Muscle layer of duodenum (tissue), 2 donors: Measurements from ENCODE around the gene PODNL1.
"Not testable (repeated sequence)": the region's sequence is repeated elsewhere in the genome, so short reads cannot be mapped to it uniquely, and the experiment has no call there.

Experiments used
- H3K27ac ChIP-seq: one replicate; pipeline ENCODE4 v1.7.0; 2013; ENCODE audit warnings: mild to moderate bottlenecking, low read length
- H3K27me3 ChIP-seq: one replicate; pipeline ENCODE4 v1.7.0; 2013; ENCODE audit warnings: low read depth, mild to moderate bottlenecking, control low read depth, low read length
- H3K36me3 ChIP-seq, 2 donors: one replicate each; pipeline ENCODE4 v1.7.0; 2013; ENCODE audit warnings: low read length in 2 of 2, control low read depth in 1 of 2, mild to moderate bottlenecking in 1 of 2; ENCODE audit not compliant: insufficient read depth in 2 of 2, control insufficient read depth in 1 of 2
- H3K4me1 ChIP-seq, 2 donors: one replicate each; pipeline ENCODE4 v1.7.0; 2013; ENCODE audit warnings: low read length in 2 of 2, mild to moderate bottlenecking in 2 of 2, control low read depth in 1 of 2, moderate library complexity in 1 of 2; ENCODE audit not compliant: insufficient read depth in 2 of 2, control insufficient read depth in 1 of 2
- H3K4me3 ChIP-seq, 2 donors: one replicate each; pipeline ENCODE4 v1.7.0; 2013; ENCODE audit warnings: low read length in 2 of 2, low read depth in 1 of 2, mild to moderate bottlenecking in 1 of 2
- H3K9me3 ChIP-seq, 2 donors: one replicate each; pipeline ENCODE4 v1.7.0; 2013; ENCODE audit warnings: low read length in 2 of 2, control low read depth in 1 of 2, mild to moderate bottlenecking in 1 of 2; ENCODE audit not compliant: control insufficient read depth in 1 of 2
- donor health status: healthy.

The PODNL1 gene

GRCh38 chr19:13932911-13933393 is 5.3 kb downstream of the PODNL1 start:
- Histone ChIP-seq H3K9me3 (no peaks in the 10 kb centered on the region), H3K27ac (no peak overlapping the region), H3K27me3 (peaks cover 5% of the 10 kb centered on the region), H3K36me3 (peaks cover 0 to 18% of the 10 kb centered on the region in 2 donors), H3K4me1 (no peaks in the 10 kb centered on the region), H3K4me3 (no peak overlapping the region)

DNA sequence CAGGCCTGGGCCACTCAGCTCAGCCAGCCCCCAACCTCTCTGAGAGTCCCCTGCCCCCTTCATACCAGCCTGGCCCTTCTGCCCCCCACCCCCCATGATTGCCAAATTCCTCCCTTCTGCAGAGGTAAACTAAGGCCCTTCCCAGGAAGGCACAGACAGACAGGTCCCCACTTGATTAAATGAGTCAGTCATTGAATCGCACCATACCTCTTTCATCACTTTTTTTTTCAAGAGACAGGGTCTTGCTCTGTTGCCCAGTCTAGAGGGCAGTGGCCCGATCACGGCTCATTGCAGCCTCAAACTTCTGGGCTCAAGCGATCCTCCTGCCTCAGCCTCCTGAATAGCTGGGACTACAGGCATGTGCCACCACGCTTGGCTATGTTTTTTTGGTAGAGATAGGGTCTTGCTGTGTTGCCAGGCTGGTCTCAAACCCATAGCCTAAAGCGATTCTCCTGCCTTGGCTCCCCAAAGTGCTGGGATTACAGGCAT is 6.0 kb downstream of the PODNL1 start:
- peaks cover 1 to 23% of the 10 kb centered on the region in 2 donors for H3K36me3 ChIP-seq
- H3K4me1 ChIP-seq = no peaks in the 10 kb centered on the region
- H3K27ac ChIP-seq = no peak overlapping the region
- H3K4me3 ChIP-seq = no peak overlapping the region
- H3K9me3 ChIP-seq = no peaks in the 10 kb centered on the region
- H3K27me3 ChIP-seq = no peaks in the 10 kb centered on the region

DNA sequence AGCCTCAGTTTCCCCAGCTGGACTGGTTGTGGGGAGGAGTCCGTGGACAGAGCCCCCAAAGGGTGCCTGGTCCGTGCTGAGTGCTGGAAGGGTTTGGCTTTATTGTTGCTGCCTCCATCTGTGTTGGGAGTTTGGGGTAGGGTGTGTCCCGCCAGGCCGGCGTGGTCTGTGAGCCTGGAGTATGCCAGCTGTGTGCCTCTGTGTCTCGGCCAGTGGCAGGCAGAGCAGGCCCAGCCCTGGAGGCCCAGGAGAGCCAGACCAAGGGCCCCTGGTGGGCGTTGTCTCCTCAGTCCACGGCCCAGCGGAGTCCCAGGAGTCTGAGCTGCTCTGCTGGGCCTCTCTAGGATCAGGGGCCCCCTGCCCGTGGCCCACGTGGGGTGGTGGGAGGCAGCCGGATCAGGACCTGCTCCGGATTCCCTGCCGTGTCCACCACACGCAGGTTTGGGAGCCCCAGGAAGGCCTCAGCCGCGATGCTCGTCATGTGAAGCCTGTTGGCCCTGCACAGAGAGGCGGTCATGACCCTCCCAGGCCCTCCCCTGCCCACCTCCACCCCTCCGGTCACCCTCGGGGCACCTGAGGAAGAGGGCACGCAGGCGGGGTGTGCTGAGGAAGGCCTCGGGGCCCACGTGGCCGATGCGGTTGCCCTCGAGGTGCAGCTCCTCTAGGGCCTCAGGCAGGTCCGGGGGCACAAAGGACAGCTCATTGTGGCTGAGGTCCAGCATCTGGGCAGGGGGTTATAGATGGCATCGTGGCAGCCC is 6.6 kb downstream of the PODNL1 start:
- no peaks in the 10 kb centered on the region for H3K9me3 ChIP-seq
- H3K27ac ChIP-seq = no peak overlapping the region
- no peaks in the 10 kb centered on the region for H3K27me3 ChIP-seq
- no peak overlapping the region for H3K4me3 ChIP-seq
- no peaks in the 10 kb centered on the region for H3K4me1 ChIP-seq
- peaks cover 8 to 29% of the 10 kb centered on the region in 2 donors for H3K36me3 ChIP-seq

DNA sequence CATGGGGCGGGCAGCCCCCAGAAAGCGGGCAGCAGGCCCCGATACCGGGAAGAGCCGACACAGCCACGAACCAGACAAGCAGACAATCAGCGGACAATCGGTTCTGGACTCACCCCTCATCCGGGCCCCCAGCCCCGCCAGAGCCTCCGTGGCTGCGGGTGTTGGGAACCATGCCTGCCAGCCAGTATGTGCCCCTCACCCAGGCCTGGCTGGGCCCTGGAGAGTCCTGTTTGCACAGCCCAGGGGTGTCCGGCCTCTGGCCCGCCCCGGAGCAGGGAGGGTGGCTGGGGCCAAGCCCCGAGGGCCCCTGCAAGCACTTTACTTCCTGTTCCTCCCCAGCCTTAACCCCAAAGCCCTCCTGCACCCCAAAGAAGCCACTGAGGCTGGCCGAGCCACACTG is 7.8 kb downstream of the PODNL1 start:
- Histone ChIP-seq H3K9me3 (no peaks in the 10 kb centered on the region), H3K36me3 (peaks cover 12 to 35% of the 10 kb centered on the region in 2 donors), H3K4me1 (no peaks in the 10 kb centered on the region), H3K4me3 (no peak overlapping the region), H3K27ac (no peak overlapping the region), H3K27me3 (no peaks in the 10 kb centered on the region)

- Histone ChIP-seq H3K4me1 (no peaks in the 10 kb centered on the region), H3K4me3 (no peak overlapping the region), H3K9me3 (no peaks in the 10 kb centered on the region), H3K36me3 (peaks cover 12 to 36% of the 10 kb centered on the region in 2 donors), H3K27ac (no peak overlapping the region), H3K27me3 (no peaks in the 10 kb centered on the region)
These were observed 8.3 kb downstream of the PODNL1 start for GRCh38 chr19:13929956-13930355.

GRCh38 chr19:13929340-13929739 is 8.9 kb downstream of the PODNL1 start:
- no peaks in the 10 kb centered on the region for H3K27me3 ChIP-seq
- H3K4me3 ChIP-seq = no peak overlapping the region
- no peaks in the 10 kb centered on the region for H3K9me3 ChIP-seq
- H3K4me1 ChIP-seq = no peaks in the 10 kb centered on the region
- no peak overlapping the region for H3K27ac ChIP-seq
- peaks cover 16 to 42% of the 10 kb centered on the region in 2 donors for H3K36me3 ChIP-seq

DNA sequence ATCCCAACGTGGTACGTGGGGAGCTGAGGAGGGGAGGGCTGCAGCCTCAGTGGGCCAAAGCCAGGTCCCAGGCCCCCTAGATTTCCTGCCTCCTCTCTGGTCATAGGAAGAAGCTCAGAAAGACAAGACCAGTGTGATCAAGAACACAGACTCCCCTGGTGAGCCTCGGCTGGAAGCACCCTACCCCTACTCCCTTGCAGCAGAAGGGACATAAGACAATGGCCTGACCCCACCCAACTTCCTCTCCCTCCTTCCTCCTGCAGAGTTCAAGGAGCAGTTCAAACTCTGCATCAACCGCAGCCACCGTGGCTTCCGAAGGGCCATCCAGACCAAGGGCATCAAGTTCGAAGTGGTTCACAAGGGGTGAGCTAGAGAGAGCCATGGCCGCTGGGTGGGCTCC is 11.5 kb downstream of the PODNL1 start:
- Histone ChIP-seq H3K27ac (no peak overlapping the region), H3K4me1 (no peaks in the 10 kb centered on the region), H3K4me3 (no peak overlapping the region), H3K27me3 (no peaks in the 10 kb centered on the region), H3K36me3 (peaks cover 16 to 64% of the 10 kb centered on the region in 2 donors), H3K9me3 (no peaks in the 10 kb centered on the region)

DNA sequence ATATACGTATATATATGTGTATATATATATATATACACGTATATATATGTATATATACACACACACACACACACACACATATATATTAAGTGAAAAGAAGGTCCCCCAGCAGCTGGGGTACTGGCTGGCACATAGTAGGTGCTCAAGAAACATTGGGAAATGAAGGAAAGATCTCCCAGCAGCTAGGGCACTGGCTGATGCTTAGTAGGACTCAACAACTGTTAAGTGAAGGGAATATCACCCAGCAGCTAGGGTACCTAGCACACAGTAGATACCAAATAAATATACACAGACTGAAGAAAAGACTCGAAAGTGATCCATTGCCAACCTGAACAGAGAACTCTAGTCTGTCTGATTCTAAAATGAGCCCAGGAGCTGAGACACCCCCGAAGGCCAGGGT is 12.2 kb downstream of the PODNL1 start:
- H3K27me3 ChIP-seq = no peaks in the 10 kb centered on the region
- no peaks in the 10 kb centered on the region for H3K9me3 ChIP-seq
- H3K4me3 ChIP-seq = no peak overlapping the region
- H3K36me3 ChIP-seq = peaks cover 23 to 69% of the 10 kb centered on the region in 2 donors
- no peak overlapping the region for H3K27ac ChIP-seq
- no peaks in the 10 kb centered on the region for H3K4me1 ChIP-seq

DNA sequence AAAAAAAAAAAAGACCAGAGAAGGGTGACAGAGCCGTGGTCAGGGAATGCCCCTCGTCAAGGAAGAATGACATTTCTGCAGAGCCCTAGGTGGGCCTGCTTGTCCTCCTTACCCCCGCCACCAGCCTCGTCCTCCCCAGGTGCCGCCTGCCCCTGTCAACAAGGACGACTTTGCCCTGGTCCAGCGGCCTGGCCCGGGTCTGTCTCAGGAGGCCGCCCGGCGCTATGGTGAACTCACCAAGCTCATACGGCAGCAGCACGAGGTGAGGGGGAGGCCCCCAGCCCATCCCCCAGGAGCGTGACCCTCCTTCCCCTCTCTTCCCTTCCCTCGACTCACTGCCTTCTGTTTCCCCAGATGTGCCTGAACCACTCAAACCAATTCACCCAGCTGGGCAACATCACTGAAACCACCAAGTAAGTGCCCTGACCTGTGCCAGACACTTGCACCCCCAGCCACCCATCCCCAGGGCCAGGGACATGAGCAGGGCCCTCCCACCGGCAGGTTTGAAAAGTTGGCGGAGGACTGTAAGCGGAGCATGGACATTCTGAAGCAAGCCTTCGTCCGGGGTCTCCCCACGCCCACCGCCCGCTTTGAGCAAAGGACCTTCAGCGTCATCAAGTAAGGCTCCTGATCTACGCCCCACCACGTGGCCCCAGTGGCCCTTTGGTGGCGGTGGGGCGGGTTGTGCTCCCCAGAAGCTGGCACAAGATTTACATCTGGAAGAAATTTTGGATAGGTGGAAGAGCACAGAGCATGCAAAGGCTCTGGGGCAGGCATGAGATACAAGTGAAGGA is 14.8 kb downstream of the PODNL1 start:
- H3K4me1 ChIP-seq = no peaks in the 10 kb centered on the region
- H3K9me3 ChIP-seq = peaks cover 0 to 4% of the 10 kb centered on the region in 2 donors
- H3K27ac ChIP-seq = no peak overlapping the region
- H3K4me3 ChIP-seq = no peak overlapping the region
- H3K27me3 ChIP-seq = no peaks in the 10 kb centered on the region
- peaks cover 27 to 75% of the 10 kb centered on the region in 2 donors for H3K36me3 ChIP-seq

DNA sequence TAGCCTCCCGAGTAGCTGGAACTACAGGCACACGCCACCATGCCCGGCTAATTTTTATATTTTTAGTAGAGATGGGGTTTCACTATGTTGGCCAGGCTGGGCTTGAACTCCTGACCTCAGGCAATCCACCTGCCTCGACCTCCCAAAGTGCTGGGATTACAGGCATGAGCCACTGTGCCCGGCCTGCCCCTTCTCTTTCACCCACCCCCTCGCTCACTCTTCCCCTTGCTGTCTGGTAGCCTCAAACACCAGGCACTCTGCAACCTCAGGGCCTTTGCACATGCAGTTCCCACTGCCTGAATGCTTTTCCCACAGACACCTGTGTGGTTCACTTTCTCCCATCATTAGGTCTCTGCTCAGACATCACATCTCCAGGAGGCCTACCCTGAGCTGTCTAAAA is 16.1 kb downstream of the PODNL1 start:
- H3K4me3 ChIP-seq, H3K27me3 ChIP-seq, H3K4me1 ChIP-seq, H3K9me3 ChIP-seq, H3K27ac ChIP-seq: not testable (repeated sequence)
- peaks cover 25 to 71% of the 10 kb centered on the region in 2 donors for H3K36me3 ChIP-seq

DNA sequence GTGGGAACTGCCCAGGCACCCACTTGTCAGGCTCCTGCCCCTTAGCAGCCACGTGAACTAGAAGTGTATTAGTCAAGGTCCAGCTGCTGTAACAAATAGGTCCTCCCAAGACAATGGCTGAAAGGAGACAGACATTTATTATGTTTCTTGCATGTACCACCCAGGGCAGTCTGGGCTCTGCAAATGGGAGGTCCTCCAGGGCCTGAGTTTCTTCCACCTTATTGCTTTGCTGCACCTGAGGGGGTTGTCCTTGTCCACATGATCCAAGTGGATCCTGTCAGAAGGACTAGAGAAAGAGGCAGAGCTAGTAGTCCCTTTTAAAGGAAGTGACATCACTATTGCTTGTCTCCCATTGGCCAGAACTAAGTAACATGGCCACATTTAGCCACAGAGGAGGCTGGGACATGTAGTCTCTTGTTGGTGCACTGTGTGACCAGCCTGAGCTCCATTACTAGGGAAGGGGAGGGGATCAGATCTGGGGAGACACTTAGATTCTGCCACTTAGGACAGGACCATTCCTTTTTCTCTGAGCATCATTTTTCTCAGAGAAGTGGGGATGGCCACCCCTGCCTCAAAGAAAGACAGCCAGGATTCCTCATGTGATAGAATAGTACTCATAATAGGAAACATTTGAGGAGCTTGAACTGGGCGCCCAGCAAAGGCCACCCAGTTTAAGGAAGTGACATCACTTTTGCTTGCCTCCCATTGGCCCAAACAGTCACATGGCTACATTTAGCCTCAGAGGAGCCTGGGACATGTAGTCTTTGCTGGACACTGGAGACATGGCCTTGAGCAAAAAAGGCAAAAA is 17.1 kb downstream of the PODNL1 start:
- peaks cover 0 to 4% of the 10 kb centered on the region in 2 donors for H3K9me3 ChIP-seq
- peak overlapping the region in 1 of 2 donors; percentile 19 for H3K4me3 ChIP-seq
- no peak overlapping the region for H3K27ac ChIP-seq
- H3K36me3 ChIP-seq = peaks cover 15 to 61% of the 10 kb centered on the region in 2 donors
- no peaks in the 10 kb centered on the region for H3K4me1 ChIP-seq
- no peaks in the 10 kb centered on the region for H3K27me3 ChIP-seq
